ENCODE data around the gene ENPP4. TPM values are rescaled to one million over a fixed set of nuclear protein-coding genes. Genes with fewer than 3 reads are reported as not detected.
A peak's percentile ranks its signal among the peaks of the same experiment; 100 is the strongest.
"Not testable (repeated sequence)": the region's sequence is repeated elsewhere in the genome, so short reads cannot be mapped to it uniquely, and the experiment has no call there.

Gene ENPP4
- total RNA-seq, 1 experiment from 2014 or later: 5.1 TPM

- no peaks in the 10 kb centered on the region for H3K27me3 ChIP-seq (ENCODE audit: low read length)
- H3K9ac ChIP-seq (ENCODE audit: low read length): no peak overlapping the region
- intact Hi-C loops (cut with micrococcal nuclease): no loop called here
- ATAC-seq (no peak), DNase-seq (no peak)
- no peaks in the 10 kb centered on the region for H3K36me3 ChIP-seq (ENCODE audit: low read depth, low read length)
- H4K20me1 ChIP-seq (ENCODE audit: low read length): no peaks in the 10 kb centered on the region
- ChIA-PET CTCF (no interaction called here), POLR2A (ENCODE audit: unreplicated experiment) (no interaction called here)
- BruUV-seq (replicated peaks): no TSS peak
- H3K4me3 ChIP-seq (ENCODE audit: low read length): no peak overlapping the region
- no peaks in the 10 kb centered on the region for H3F3A ChIP-seq (ENCODE audit: low read length, unreplicated experiment)
- H3K79me2 ChIP-seq (ENCODE audit: low read length): no peaks in the 10 kb centered on the region
- H2AFZ ChIP-seq (ENCODE audit: low read length): no peak overlapping the region
- no peaks in the 10 kb centered on the region for H3K9me2 ChIP-seq (replicated peaks; ENCODE audit: low read length)
- no peak for TF ChIP-seq EZH2phosphoT487 (IDR thresholded peaks at IDR 0.05; ENCODE audit: borderline replicate concordance, low read length)
- TF ChIP-seq EZH2 (IDR thresholded peaks at IDR 0.05; ENCODE audit: low read length, unreplicated experiment): no peak
- TF ChIP-seq CTCF (conservative IDR thresholded peaks at IDR 0.05; ENCODE audit: low read depth, low read length): no peak
- H3K9me3 ChIP-seq (ENCODE audit: low read length): no peaks in the 10 kb centered on the region
- no peak overlapping the region for H3K4me2 ChIP-seq (ENCODE audit: low read length)
- no peak overlapping the region for H3K27ac ChIP-seq (ENCODE audit: low read length)
- no peaks in the 10 kb centered on the region for H3K4me1 ChIP-seq (ENCODE audit: insufficient read depth, low read length)
These were observed 11.0 kb upstream of the ENPP4 start for GRCh38 chr6:46118836-46119235.

GRCh38 chr6:46119679-46120078 lies 10.1 kb upstream of the ENPP4 start:
- H3K27ac ChIP-seq (ENCODE audit: low read length); H3K79me2 ChIP-seq (ENCODE audit: low read length); H3K4me2 ChIP-seq (ENCODE audit: low read length); H3K4me3 ChIP-seq (ENCODE audit: low read length); H4K20me1 ChIP-seq (ENCODE audit: low read length); H3K9me2 ChIP-seq (replicated peaks; ENCODE audit: low read length); H3F3A ChIP-seq (ENCODE audit: low read length, unreplicated experiment); H3K36me3 ChIP-seq (ENCODE audit: low read depth, low read length); intact Hi-C loops (cut with micrococcal nuclease); CTCF ChIA-PET; H2AFZ ChIP-seq (ENCODE audit: low read length); H3K9ac ChIP-seq (ENCODE audit: low read length); H3K9me3 ChIP-seq (ENCODE audit: low read length); DNase-seq; BruUV-seq (replicated peaks); H3K27me3 ChIP-seq (ENCODE audit: low read length); ATAC-seq; H3K4me1 ChIP-seq (ENCODE audit: insufficient read depth, low read length); POLR2A ChIA-PET (ENCODE audit: unreplicated experiment): not testable (repeated sequence)

GRCh38 chr6:46128476-46128875 lies 1.3 kb upstream of the ENPP4 start:
- Histone ChIP-seq H3K4me3 (ENCODE audit: low read length) (peak overlapping the region; percentile 95; the same call in 1 of the 2 replicates), H3K9me3 (ENCODE audit: low read length) (no peaks in the 10 kb centered on the region), H3K4me1 (ENCODE audit: insufficient read depth, low read length) (peaks cover 6% of the 10 kb centered on the region; the same call in 1 of the 2 replicates), H3K79me2 (ENCODE audit: low read length) (no peaks in the 10 kb centered on the region), H3K36me3 (ENCODE audit: low read depth, low read length) (no peaks in the 10 kb centered on the region), H3F3A (ENCODE audit: low read length, unreplicated experiment) (no peaks in the 10 kb centered on the region), H3K27me3 (ENCODE audit: low read length) (no peaks in the 10 kb centered on the region), H3K27ac (ENCODE audit: low read length) (no peak overlapping the region), H3K4me2 (ENCODE audit: low read length) (peak overlapping the region; percentile 90), H2AFZ (ENCODE audit: low read length) (no peak overlapping the region), H3K9ac (ENCODE audit: low read length) (no peak overlapping the region), H3K9me2 (replicated peaks; ENCODE audit: low read length) (no peaks in the 10 kb centered on the region), H4K20me1 (ENCODE audit: low read length) (no peaks in the 10 kb centered on the region)
- TF ChIP-seq CTCF (conservative IDR thresholded peaks at IDR 0.05; ENCODE audit: low read depth, low read length): no peak
- TF ChIP-seq EZH2phosphoT487 (IDR thresholded peaks at IDR 0.05; ENCODE audit: borderline replicate concordance, low read length): no peak
- TF ChIP-seq EZH2 (IDR thresholded peaks at IDR 0.05; ENCODE audit: low read length, unreplicated experiment): no peak
- no peak for ATAC-seq
- BruUV-seq (replicated peaks): no TSS peak
- ChIA-PET CTCF (no interaction called here), POLR2A (ENCODE audit: unreplicated experiment) (no interaction called here)
- no peak for DNase-seq
- intact Hi-C loops (cut with micrococcal nuclease): loop anchor here (2.0 kb wide), 1 partner anchor 58 kb away; no protein-coding TSS in a partner anchor

All from PC-3 (cell line).